LNCAP (cell line): ENCODE data around the gene PTPN14.

Experiments
- TF ChIP-seq, protein P1 (sequence below): fragments of 450-650 bp; IDR thresholded peaks from 2 replicates; pipeline ENCODE4 v1.5.1; 2017; ENCODE audit warnings: mild to moderate bottlenecking

PTPN14 gene

GRCh38 chr1:214329470-214330220 lies 221.8 kb downstream of the PTPN14 start:
- TF ChIP-seq, protein P1, sequence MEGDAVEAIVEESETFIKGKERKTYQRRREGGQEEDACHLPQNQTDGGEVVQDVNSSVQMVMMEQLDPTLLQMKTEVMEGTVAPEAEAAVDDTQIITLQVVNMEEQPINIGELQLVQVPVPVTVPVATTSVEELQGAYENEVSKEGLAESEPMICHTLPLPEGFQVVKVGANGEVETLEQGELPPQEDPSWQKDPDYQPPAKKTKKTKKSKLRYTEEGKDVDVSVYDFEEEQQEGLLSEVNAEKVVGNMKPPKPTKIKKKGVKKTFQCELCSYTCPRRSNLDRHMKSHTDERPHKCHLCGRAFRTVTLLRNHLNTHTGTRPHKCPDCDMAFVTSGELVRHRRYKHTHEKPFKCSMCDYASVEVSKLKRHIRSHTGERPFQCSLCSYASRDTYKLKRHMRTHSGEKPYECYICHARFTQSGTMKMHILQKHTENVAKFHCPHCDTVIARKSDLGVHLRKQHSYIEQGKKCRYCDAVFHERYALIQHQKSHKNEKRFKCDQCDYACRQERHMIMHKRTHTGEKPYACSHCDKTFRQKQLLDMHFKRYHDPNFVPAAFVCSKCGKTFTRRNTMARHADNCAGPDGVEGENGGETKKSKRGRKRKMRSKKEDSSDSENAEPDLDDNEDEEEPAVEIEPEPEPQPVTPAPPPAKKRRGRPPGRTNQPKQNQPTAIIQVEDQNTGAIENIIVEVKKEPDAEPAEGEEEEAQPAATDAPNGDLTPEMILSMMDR, result no peak

DNA sequence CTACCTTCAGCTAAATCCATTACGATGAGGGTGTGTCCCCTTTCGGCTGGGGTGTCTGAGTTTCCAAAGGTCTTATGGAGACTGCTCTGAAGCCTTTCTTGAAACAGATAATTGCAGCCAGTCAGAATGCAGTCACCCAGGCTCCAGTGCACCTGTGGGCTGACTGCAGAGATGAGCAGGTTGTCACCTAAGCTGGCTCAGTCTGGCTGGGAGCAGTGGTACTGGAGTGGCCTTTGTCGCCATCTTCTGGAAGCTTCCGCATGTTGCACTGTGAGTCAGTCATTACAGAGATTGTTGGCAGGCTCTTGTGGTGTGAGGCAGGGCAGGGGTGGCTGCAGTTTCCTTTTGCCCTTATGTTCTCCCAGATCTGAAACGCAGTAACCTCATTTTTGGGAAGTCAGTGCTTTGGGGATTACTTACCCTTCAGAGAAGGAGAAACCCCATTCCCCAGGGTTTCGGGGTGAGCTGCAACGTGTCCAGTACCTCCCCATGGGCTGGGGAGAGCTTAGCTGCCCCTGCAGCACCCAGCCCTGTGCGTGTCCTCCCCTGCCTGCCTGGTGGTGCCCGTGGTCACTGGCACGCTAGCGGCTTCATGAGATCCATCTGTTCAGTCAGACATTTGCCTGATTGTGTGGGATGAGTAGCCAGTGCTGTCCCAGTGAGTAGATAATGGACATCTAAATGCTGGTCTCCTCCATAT lies 222.5 kb downstream of the PTPN14 start:
- TF ChIP-seq, protein P1, result peak; percentile 96

DNA sequence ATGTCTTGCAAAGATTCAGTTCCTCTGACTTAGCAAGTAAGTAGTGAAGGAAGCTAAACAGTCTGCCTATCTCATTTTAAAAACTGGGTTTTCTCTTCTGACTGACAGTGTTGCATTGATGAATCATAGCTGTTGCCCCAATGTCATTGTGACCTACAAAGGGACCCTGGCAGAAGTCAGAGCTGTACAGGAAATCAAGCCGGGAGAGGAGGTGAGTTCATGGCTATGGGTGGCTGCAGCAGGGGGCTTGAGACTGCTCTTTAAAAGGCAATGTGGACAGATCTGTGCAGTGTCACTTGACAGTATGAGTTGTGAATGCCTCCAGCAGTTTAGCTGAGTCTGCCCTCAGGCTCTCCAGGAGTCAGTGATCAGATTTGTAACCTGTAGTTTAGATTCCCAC lies 223.9 kb downstream of the PTPN14 start:
- TF ChIP-seq, protein P1, result no peak

- TF ChIP-seq, protein P1, result no peak
Observed at GRCh38 chr1:214326406-214326805, 225.0 kb downstream of the PTPN14 start.

DNA sequence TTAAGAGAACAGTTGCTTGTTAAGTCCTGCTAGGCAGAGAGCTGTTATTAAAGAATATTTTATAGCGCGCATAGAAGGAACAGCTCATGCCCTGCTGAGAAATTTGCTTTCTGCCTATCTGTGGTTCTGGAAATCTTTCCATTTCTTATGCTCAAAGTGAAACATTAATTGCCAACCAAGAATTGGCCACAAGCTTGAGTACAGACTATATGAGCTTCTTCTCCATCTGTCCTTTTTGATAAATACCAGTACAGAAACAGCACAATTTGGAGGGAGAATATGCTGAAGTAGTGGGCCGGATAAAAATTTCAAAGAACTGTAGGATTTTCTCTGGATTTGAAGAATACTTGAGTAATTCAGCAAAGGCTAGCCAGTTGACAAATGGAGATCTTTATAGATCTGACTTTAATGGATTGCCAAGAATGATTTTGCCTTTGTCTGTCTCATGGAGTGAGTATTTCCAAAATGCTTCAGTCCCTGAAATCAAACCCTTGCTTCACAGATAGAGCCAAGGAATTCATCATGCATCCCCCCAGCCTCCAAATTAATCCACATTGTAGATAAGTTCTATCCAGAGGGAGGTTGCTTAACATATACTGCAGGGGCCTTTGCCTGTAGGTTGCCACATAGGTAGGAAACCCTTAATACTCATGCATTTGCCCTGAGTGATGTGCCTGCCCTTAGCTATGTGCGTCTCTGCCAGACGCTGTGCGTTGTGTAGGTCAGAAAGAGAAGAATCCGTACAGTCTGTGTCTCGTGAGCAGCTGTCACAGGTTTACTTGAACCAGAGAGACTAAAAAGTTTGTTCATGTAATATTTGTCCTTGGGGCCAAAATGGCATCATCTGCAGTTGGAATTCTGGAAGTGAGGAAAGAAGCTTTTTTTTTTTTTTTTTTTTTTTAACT lies 226.3 kb downstream of the PTPN14 start:
- TF ChIP-seq, protein P1, result no peak

GRCh38 chr1:214321705-214322453 lies 229.5 kb downstream of the PTPN14 start:
- TF ChIP-seq, protein P1, result no peak

- TF ChIP-seq, protein P1, result peak; percentile 33; the same call in 1 of the 2 replicates
Observed at GRCh38 chr1:214319938-214320337, 231.5 kb downstream of the PTPN14 start.
